ENCODE measurements around the gene SP3. TPM values are rescaled to one million over a fixed set of nuclear protein-coding genes. Genes with fewer than 3 reads are reported as not detected.

Gene SP3
- total and polyA plus RNA-seq, 2 of the 8 experiments (the other 6 are each of a cell fraction or from before 2014, with no cell fraction given) = 31.0 to 92.1 TPM

DNA sequence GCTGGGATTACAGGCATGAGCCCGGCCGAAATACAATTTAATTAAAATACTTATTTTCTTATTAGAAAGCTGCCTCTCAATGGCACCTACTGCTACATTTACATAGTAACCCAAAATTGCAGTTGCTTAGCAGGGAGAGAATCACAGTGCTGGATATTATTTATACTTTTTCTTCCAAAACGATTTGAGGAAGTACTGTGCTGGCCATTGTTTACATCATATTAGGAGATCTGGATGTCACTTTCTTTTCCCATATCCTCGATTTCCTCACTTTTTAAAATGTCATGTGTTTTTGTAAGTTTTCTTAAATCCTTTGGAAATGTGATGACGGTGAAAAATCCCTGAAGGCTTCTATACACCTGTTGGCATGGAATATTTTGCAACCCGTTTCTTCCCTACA lies 3.4 kb upstream of the SP3 start:
- H2AK5ac ChIP-seq (ENCODE audit: low read depth, low read length) = no peak overlapping the region
- TF ChIP-seq KDM1A (IDR thresholded peaks at IDR 0.05; ENCODE audit: borderline replicate concordance, low read length) (no peak), BRCA1 (IDR thresholded peaks at IDR 0.05; ENCODE audit: low read depth, low read length) (no peak), SP1 (IDR thresholded peaks at IDR 0.05; ENCODE audit: low read depth, low read length) (no peak), EZH2 (IDR thresholded peaks at IDR 0.05; ENCODE audit: low read depth, low read length, severe bottlenecking) (no peak), HDAC6 (IDR thresholded peaks at IDR 0.05; ENCODE audit: low read depth, low read length) (no peak)
- TF ChIP-seq, protein P1, sequence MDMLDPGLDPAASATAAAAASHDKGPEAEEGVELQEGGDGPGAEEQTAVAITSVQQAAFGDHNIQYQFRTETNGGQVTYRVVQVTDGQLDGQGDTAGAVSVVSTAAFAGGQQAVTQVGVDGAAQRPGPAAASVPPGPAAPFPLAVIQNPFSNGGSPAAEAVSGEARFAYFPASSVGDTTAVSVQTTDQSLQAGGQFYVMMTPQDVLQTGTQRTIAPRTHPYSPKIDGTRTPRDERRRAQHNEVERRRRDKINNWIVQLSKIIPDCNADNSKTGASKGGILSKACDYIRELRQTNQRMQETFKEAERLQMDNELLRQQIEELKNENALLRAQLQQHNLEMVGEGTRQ (IDR thresholded peaks at IDR 0.05; ENCODE audit: low read length) = no peak
- TF ChIP-seq, protein P2, sequence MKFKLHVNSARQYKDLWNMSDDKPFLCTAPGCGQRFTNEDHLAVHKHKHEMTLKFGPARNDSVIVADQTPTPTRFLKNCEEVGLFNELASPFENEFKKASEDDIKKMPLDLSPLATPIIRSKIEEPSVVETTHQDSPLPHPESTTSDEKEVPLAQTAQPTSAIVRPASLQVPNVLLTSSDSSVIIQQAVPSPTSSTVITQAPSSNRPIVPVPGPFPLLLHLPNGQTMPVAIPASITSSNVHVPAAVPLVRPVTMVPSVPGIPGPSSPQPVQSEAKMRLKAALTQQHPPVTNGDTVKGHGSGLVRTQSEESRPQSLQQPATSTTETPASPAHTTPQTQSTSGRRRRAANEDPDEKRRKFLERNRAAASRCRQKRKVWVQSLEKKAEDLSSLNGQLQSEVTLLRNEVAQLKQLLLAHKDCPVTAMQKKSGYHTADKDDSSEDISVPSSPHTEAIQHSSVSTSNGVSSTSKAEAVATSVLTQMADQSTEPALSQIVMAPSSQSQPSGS (IDR thresholded peaks at IDR 0.05; ENCODE audit: low read length) = no peak
- H3K36me3 ChIP-seq (ENCODE audit: control insufficient read depth in 2 of 4, insufficient read depth in 4 of 4, low read length in 3 of 4) = no peaks in the 10 kb centered on the region
- H3K4me2 ChIP-seq (ENCODE audit: insufficient read depth in 1 of 2, low read depth in 2 of 2, low read length in 2 of 2) = no peak overlapping the region
- no peak overlapping the region for H2BK20ac ChIP-seq (ENCODE audit: low read length)
- no peak overlapping the region for H2BK15ac ChIP-seq (ENCODE audit: low read length)
- no peak overlapping the region for H3K4me3 ChIP-seq (ENCODE audit: extremely low read depth in 1 of 4, insufficient read depth in 2 of 4, low read depth in 3 of 4, low read length in 4 of 4)
- no peaks in the 10 kb centered on the region for H3K27me3 ChIP-seq (replicated peaks in 1 of 4; ENCODE audit: control insufficient read depth in 3 of 4, extremely low read depth in 1 of 4, insufficient read depth in 3 of 4, low read length in 3 of 4)
- no peak overlapping the region for H3K27ac ChIP-seq (ENCODE audit: low read depth, low read length)
- no peaks in the 10 kb centered on the region for H3K23me2 ChIP-seq (ENCODE audit: low read depth, low read length)
- no peak overlapping the region for H2BK12ac ChIP-seq (ENCODE audit: low read depth, low read length)
- H4K20me1 ChIP-seq (replicated peaks in 1 of 2; ENCODE audit: control insufficient read depth in 1 of 2, insufficient read depth in 2 of 2, low read length in 2 of 2) = no peaks in the 10 kb centered on the region
- no peak overlapping the region for H4K5ac ChIP-seq (ENCODE audit: insufficient read length, low read depth, low read length)
- no peak overlapping the region for H2BK120ac ChIP-seq (replicated peaks; ENCODE audit: low read depth, low read length)
- H4K8ac ChIP-seq (ENCODE audit: extremely low read depth, insufficient read depth, low read length) = no peak overlapping the region
- H3K9ac ChIP-seq (replicated peaks in 1 of 4; ENCODE audit: extremely low read depth in 1 of 4, low read depth in 3 of 4, low read length in 3 of 4) = no peak overlapping the region
- H3K4ac ChIP-seq (replicated peaks; ENCODE audit: insufficient read length, low read depth, low read length) = no peak overlapping the region
- H3K9me3 ChIP-seq (ENCODE audit: insufficient read depth in 2 of 2, low read depth in 1 of 2, low read length in 1 of 2) = no peaks in the 10 kb centered on the region
- peaks cover 0 to 10% (median 3%) of the 10 kb centered on the region in 4 experiments; a peak in 4 of 7 replicates for H3K4me1 ChIP-seq (replicated peaks in 1 of 4; ENCODE audit: control insufficient read depth in 3 of 4, insufficient read depth in 4 of 4, low read length in 3 of 4)
- H3K79me1 ChIP-seq (ENCODE audit: low read depth, low read length) = no peaks in the 10 kb centered on the region; the same call in 1 of the 2 replicates
- H3K18ac ChIP-seq (ENCODE audit: extremely low read depth, low read length) = no peak overlapping the region
- POLR2A ChIA-PET (ENCODE audit: partially characterized antibody) = no interaction called here
- no peak overlapping the region for H2BK5ac ChIP-seq (ENCODE audit: low read depth, low read length)
- H3K79me2 ChIP-seq (ENCODE audit: control insufficient read depth in 1 of 2, insufficient read depth in 2 of 2, low read length in 2 of 2) = peaks cover 0 to 5% of the 10 kb centered on the region in 2 experiments; a peak in 2 of 4 replicates
- no peak overlapping the region for H3K14ac ChIP-seq (ENCODE audit: insufficient read length)
- FAIRE-seq = no peak
- DNase-seq (ENCODE audit: low read depth in 1 of 2, low spot score in 2 of 2) = no peak
- H4K91ac ChIP-seq (replicated peaks; ENCODE audit: insufficient read length, low read length) = no peak overlapping the region
- H3K56ac ChIP-seq (replicated peaks; ENCODE audit: insufficient read length, low read depth, low read length) = no peak overlapping the region
- H2AFZ ChIP-seq (ENCODE audit: low read length) = no peak overlapping the region
- WGBS, 2 experiments (ENCODE audit: extremely low coverage in 1 of 2, insufficient coverage in 1 of 2, insufficient read length in 1 of 2, insufficient replicate concordance in 2 of 2, low coverage in 1 of 2, low lambda C conversion rate in 2 of 2, missing lambda C conversion rate in 1 of 2) = 82% methylated on average over 6 of the region's 6 CpGs; no CpG with 5 or more reads in 1 of the 2 experiments
- CTCF ChIA-PET (ENCODE audit: partially characterized antibody) = interaction anchor here (1.0 to 1.4 kb wide), 3 partner anchors 11 to 373 kb away, joined by 3 read pairs; no protein-coding TSS in a partner anchor
- no peak overlapping the region for H3K23ac ChIP-seq (ENCODE audit: insufficient read length)

Data from H1 (cell line).